GM21619 (cell line): Measurements from ENCODE around the gene INSM2.

Experiments
- ATAC-seq: cut with Tn5 transposase; IDR thresholded peaks from one replicate; pipeline ENCODE4 v1.9.1; 2021; ENCODE audit not compliant: unreplicated experiment

The INSM2 gene, protein sequence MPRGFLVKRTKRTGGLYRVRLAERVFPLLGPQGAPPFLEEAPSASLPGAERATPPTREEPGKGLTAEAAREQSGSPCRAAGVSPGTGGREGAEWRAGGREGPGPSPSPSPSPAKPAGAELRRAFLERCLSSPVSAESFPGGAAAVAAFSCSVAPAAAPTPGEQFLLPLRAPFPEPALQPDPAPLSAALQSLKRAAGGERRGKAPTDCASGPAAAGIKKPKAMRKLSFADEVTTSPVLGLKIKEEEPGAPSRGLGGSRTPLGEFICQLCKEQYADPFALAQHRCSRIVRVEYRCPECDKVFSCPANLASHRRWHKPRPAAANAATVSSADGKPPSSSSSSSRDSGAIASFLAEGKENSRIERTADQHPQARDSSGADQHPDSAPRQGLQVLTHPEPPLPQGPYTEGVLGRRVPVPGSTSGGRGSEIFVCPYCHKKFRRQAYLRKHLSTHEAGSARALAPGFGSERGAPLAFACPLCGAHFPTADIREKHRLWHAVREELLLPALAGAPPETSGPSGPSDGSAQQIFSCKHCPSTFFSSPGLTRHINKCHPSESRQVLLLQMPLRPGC

GRCh38 chr14:35533357-35534207, at the start of gene INSM2:
Gene INSM2, plus strand, starts transcription at chr14:35534164. Its CDS starts 89 bp downstream, at chr14:35534253.
- ATAC-seq, result peak; percentile 63

- ATAC-seq, result no peak
Measured at GRCh38 chr14:35492569-35493014, 41.4 kb upstream of the INSM2 start.

DNA sequence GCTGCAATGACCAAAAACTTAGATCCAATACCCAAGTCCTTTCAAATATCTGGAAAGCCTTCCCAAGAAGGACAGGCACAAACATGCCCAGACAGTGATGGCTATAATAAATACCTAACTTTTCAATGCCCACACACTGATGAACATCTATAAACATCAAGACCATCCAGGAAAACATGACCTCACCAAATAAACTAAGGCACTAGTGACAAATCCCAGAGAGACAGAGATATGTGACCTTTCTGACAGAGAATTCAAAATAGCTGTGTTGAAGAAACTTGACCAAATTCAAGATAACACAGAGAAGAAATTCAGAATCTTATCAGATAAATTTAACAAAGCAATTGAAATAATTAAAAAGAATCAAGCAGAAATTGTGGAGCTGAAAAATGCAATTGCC, 38.7 kb upstream of the INSM2 start:
- ATAC-seq, result no peak

DNA sequence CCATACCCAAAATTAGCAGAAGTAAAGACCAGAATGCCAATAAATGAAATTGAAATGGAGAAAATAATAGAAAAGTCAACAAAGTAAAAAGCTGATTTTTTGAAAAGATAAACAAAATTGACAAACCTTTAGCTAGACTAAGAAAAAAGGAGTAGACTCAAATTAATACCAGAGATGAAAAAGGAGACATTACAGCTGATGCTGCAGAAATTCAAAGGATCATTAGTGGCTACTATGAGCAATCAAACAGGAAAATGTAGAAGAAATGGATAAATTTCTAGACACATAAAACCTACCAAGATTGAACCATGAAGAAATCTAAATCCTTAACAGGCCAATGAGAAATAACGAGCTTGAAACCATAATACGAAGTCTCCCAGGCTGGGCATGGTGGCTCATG, 34.8 kb upstream of the INSM2 start:
- no peak for ATAC-seq

- ATAC-seq, result no peak
Measured at GRCh38 chr14:35503646-35504045, 30.3 kb upstream of the INSM2 start.

DNA sequence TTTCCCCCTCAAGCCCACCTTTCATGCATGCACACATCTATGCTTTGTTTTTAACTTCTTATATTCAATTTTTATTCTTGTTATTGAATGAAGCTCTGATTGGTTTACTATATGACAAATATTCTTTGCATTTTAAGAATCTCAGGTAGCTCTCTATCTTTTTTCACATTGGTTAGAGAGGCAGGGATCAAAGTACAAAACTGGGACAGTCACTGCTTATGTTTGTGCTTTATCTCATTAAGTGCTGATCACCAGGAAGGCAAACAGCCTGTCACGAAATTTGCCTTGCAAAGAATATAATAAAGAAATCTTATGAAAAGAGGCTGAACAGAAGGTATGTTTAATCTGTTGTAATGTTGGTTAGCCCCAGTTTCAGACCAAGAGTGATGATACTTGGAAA, 29.7 kb upstream of the INSM2 start:
- no peak for ATAC-seq

GRCh38 chr14:35506461-35506860, 27.5 kb upstream of the INSM2 start:
- no peak for ATAC-seq

- ATAC-seq, result no peak
Measured at GRCh38 chr14:35506927-35507326, 27.0 kb upstream of the INSM2 start.

- no peak for ATAC-seq
Measured at GRCh38 chr14:35509846-35510245, 24.1 kb upstream of the INSM2 start.

GRCh38 chr14:35512765-35513164, 21.2 kb upstream of the INSM2 start:
- ATAC-seq, result no peak

- no peak for ATAC-seq
Measured at GRCh38 chr14:35515916-35516315, 18.0 kb upstream of the INSM2 start.

- no peak for ATAC-seq
Measured at GRCh38 chr14:35519986-35520385, 14.0 kb upstream of the INSM2 start.

DNA sequence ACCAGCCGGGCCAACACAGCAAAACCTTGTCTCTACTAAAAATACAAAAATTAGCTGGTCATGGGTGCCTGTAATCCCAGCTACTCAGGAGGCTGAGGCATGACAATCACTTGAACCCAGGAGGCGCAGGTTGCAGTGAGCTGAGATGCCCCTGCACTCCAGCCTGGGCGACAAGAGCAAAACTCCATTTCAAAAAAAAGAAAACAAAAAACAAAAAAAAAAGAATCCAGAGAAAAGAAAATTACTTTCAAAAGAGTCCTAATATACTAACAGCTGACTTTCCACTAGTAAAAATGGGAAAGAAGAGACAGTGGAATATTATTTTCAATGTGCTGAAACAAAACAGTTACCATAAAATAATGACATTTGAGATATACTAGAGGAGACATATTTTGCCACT, 8.3 kb upstream of the INSM2 start:
- ATAC-seq, result no peak

- no peak for ATAC-seq
Measured at GRCh38 chr14:35526962-35527361, 7.0 kb upstream of the INSM2 start.

DNA sequence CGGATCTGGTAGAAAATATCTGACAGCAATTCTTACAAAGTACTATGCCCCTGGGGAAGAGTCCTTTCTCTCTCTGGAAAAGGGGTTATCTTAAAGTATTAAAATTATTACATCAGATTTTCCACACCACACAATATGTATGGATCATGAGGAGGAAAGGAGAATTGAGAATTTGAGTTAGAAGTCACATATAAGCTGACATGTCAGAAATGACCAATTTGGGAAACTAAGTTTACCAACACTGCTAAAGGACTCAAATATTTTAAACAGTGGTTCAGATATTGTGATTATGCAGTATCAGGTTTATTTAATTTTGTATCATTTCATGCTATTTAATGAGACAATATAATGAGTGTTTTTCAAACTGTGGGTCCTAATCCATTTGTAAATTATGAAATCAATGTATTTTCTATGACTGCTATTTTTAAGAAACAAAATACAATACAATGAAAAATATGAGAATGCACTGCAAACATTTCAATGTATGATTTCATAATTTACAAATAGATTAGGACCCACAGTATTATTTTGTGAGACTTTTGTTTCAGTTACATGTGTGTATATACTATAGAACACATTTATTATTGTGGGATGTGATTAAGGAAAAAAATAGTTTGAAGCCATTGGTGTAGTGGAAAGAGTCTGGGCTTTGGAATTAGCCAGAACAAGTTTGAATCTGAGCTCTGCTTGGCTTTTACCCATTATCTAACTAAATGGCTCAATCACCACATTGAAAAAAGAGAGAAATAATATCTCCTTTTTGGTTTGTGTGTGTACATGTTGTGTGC, 1.8 kb upstream of the INSM2 start:
- ATAC-seq, result no peak

- no peak for ATAC-seq
Measured at GRCh38 chr14:35532783-35533356, 1.1 kb upstream of the INSM2 start.

DNA sequence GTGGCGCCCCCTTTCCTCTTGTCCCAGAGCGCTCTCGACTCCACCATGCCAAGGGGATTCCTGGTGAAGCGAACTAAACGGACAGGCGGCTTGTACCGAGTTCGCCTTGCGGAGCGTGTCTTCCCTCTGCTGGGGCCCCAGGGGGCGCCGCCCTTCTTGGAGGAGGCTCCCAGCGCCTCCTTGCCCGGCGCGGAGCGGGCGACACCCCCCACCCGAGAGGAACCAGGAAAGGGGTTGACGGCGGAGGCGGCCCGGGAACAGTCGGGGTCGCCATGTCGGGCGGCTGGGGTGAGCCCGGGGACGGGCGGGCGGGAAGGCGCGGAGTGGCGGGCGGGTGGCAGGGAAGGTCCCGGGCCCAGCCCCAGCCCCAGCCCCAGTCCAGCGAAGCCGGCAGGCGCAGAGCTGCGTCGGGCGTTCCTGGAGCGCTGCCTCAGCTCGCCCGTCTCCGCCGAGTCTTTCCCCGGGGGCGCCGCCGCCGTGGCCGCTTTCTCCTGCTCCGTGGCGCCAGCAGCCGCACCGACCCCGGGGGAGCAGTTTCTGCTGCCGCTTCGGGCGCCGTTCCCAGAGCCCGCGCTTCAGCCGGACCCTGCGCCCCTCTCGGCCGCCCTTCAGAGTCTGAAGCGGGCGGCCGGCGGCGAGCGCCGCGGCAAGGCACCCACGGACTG, 376 bp downstream of the INSM2 start:
- peak; percentile 10 for ATAC-seq

DNA sequence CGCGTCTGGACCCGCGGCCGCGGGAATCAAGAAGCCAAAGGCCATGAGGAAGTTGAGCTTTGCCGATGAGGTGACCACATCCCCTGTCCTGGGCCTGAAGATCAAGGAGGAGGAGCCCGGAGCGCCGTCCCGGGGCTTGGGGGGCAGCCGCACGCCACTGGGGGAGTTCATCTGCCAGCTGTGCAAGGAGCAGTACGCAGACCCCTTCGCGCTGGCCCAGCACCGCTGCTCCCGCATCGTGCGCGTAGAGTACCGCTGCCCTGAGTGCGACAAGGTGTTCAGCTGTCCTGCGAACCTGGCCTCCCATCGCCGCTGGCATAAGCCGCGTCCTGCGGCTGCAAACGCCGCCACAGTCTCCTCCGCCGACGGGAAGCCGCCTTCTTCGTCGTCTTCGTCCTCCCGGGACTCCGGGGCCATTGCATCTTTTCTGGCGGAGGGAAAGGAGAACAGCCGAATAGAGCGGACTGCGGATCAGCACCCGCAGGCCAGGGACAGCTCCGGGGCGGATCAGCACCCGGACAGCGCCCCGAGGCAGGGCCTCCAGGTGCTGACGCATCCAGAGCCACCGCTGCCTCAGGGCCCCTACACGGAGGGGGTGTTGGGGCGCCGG, 1.0 kb downstream of the INSM2 start:
- peak; percentile 72 for ATAC-seq

DNA sequence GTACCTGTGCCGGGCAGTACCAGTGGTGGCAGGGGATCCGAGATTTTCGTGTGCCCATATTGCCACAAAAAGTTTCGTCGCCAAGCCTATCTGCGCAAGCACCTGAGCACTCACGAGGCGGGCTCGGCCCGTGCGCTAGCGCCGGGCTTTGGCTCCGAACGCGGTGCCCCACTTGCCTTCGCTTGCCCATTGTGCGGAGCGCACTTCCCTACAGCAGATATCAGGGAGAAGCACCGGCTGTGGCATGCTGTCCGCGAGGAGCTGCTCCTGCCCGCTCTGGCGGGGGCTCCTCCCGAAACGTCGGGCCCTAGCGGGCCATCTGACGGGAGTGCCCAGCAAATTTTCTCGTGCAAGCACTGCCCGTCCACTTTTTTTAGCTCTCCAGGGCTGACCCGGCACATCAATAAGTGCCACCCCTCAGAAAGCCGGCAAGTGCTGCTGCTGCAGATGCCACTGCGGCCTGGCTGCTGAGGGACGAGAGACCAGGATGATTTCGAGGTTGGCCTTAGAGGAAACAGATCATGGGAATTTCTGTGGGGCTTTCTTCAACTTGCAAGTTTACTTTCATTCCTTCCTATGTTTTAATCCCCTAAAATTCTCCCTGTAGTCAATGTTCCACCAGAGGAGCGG, 1.6 kb downstream of the INSM2 start:
- no peak for ATAC-seq
